CD4-positive, CD25-positive, alpha-beta regulatory T cell (primary cell): ENCODE data around the gene S100A8. TPM values are rescaled to one million over a fixed set of nuclear protein-coding genes. Genes with fewer than 3 reads are reported as not detected.

Experiments used
- ATAC-seq, 2 donors: fragments of 150-1000 bp; cut with Tn5 transposase; one replicate each; pipeline ENCODE4 v1.10.0; 2021; ENCODE audit warnings: low read depth in 2 of 2, moderate number of reproducible peaks in 2 of 2, moderate library complexity in 1 of 2
- DNase-seq, 3 donors: peaks; one replicate each; pipeline versions ENCODE4 v3.0.0 to v3.0.0-alpha.2; 2012 to 2022; ENCODE audit warnings: mixed read lengths in 1 of 3
- H3K27ac ChIP-seq: one replicate; pipeline ENCODE4 v1.7.0; 2013; ENCODE audit warnings: mild to moderate bottlenecking, low read length; ENCODE audit not compliant: insufficient read depth, poor library complexity, severe bottlenecking
- H3K27me3 ChIP-seq: one replicate; pipeline ENCODE4 v1.7.0; 2013; ENCODE audit warnings: low read length; ENCODE audit not compliant: control insufficient read depth, insufficient read depth
- H3K36me3 ChIP-seq: one replicate; pipeline ENCODE4 v1.7.0; 2013; ENCODE audit warnings: mild to moderate bottlenecking, low read length, moderate library complexity; ENCODE audit not compliant: control insufficient read depth, insufficient read depth
- H3K4me1 ChIP-seq: 2 replicates; pipeline ENCODE4 v1.7.0; 2013; ENCODE audit warnings: mild to moderate bottlenecking, low read length; ENCODE audit not compliant: insufficient read depth, control insufficient read depth, poor library complexity, severe bottlenecking
- H3K4me3 ChIP-seq: one replicate; pipeline ENCODE4 v1.7.0; 2013; ENCODE audit warnings: low read depth, mild to moderate bottlenecking, low read length, moderate library complexity
- H3K9me3 ChIP-seq, 2 experiments: 1 replicate in 1 of 2; 2 replicates in 1 of 2; pipeline ENCODE4 v1.7.0; 2013; ENCODE audit warnings: low read length in 2 of 2, mild to moderate bottlenecking in 1 of 2, moderate library complexity in 1 of 2; ENCODE audit not compliant: control insufficient read depth in 2 of 2
- H3K27ac Mint-ChIP-seq, 3 donors: one replicate each; pipeline ENCODE4 v1.8.0; 2020 to 2022; ENCODE audit warnings: mild to moderate bottlenecking in 3 of 3, mixed read lengths in 3 of 3, moderate library complexity in 2 of 3
- H3K27me3 Mint-ChIP-seq: one replicate; pipeline ENCODE4 v1.8.0; 2022; ENCODE audit warnings: mild to moderate bottlenecking, mixed read lengths
- H3K36me3 Mint-ChIP-seq: one replicate; pipeline ENCODE4 v1.8.0; 2020; ENCODE audit warnings: mixed read lengths
- H3K4me1 Mint-ChIP-seq, 4 donors: one replicate each; pipeline ENCODE4 v1.8.0; 2020 to 2022; ENCODE audit warnings: mixed read lengths in 4 of 4, mild to moderate bottlenecking in 1 of 4
- H3K4me3 Mint-ChIP-seq, 4 donors: one replicate each; pipeline ENCODE4 v1.8.0; 2020 to 2022; ENCODE audit warnings: mild to moderate bottlenecking in 4 of 4, mixed read lengths in 4 of 4, moderate library complexity in 3 of 4
- H3K9me3 Mint-ChIP-seq, 7 donors: one replicate each; pipeline ENCODE4 v1.8.0; 2020 to 2022; ENCODE audit warnings: mixed read lengths in 7 of 7, mild to moderate bottlenecking in 3 of 7, moderate library complexity in 2 of 7
- polyA plus RNA-seq, 4 donors: library from polyadenylated mRNA; unstranded; fragments of 300-500 nt; fragmentation: Illumina TruSeq; gene quantifications; one replicate each; pipeline ENCODE4 v1.2.3, GENCODE V29; 2021
- total RNA-seq: library from RNA; stranded (reverse); gene quantifications from one replicate; pipeline ENCODE4 v1.2.3, GENCODE V29; 2022

Gene S100A8
- total and polyA plus RNA-seq, 5 donors from 2014 or later = 2.7 to 32.7 (median 7.8) TPM; not detected in 2

DNA sequence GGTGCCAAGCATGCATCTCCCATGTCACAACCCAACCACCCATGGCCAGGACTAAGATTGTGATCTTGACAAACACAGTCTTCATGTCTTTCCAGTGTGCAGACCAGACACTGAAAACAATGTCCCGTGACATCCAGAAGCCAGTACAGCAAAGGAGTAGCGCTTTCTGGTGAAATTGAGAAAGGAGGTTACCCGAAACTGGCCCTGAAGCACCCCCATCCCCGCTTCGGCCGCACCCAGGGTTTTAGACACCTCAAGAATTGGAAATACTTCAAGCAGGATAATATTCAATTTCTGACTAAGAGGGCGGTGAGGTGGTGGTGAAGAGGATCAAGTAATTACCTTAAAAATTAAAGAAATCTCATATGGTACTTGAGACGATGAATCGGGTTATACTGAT lies 10.6 kb upstream of the S100A8 start:
- Histone ChIP-seq H3K4me1 (no peaks in the 10 kb centered on the region), H3K4me3 (no peak overlapping the region), H3K36me3 (no peaks in the 10 kb centered on the region), H3K27me3 (peaks cover 4% of the 10 kb centered on the region), H3K27ac (no peak overlapping the region), H3K9me3 (no peaks in the 10 kb centered on the region)
- peaks cover 0 to 9% (median 1%) of the 10 kb centered on the region in 4 donors for H3K4me1 Mint-ChIP-seq
- H3K36me3 Mint-ChIP-seq = no peaks in the 10 kb centered on the region
- H3K4me3 Mint-ChIP-seq = no peak overlapping the region
- DNase-seq (no peak), ATAC-seq (no peak)
- peaks cover 7% of the 10 kb centered on the region for H3K27me3 Mint-ChIP-seq
- no peak overlapping the region for H3K27ac Mint-ChIP-seq
- peaks cover 0 to 3% (median 0%) of the 10 kb centered on the region in 7 donors for H3K9me3 Mint-ChIP-seq

DNA sequence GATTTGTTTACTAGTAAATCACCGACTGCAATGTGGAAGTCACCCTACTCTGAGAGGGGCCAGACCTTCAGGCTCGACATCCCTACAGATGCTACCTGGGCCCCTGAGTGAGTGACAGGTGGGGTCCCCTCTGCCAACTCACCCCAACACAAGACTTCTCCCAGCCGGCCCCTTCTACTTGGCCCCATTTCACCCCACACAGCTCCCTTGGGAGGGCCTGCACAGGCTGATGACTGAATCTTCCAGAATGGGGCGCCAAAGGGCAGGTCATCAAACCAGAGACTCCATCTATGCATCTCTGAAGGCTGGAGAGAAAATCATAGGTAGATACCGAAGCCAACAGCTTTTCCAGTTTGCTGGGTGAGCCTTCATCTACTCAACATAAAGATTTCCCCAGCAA lies 9.4 kb upstream of the S100A8 start:
- no peaks in the 10 kb centered on the region for H3K36me3 Mint-ChIP-seq
- DNase-seq (no peak), ATAC-seq (no peak)
- peaks cover 16% of the 10 kb centered on the region for H3K27me3 Mint-ChIP-seq
- H3K27ac ChIP-seq = no peak overlapping the region
- H3K36me3 ChIP-seq = no peaks in the 10 kb centered on the region
- H3K9me3 Mint-ChIP-seq = peaks cover 0 to 3% (median 0%) of the 10 kb centered on the region in 7 donors
- H3K27ac Mint-ChIP-seq = no peak overlapping the region
- peaks cover 0 to 3% (median 1%) of the 10 kb centered on the region in 4 donors for H3K4me1 Mint-ChIP-seq
- no peaks in the 10 kb centered on the region for H3K4me1 ChIP-seq
- peaks cover 4% of the 10 kb centered on the region for H3K27me3 ChIP-seq
- H3K9me3 ChIP-seq = no peaks in the 10 kb centered on the region
- no peak overlapping the region for H3K4me3 Mint-ChIP-seq
- H3K4me3 ChIP-seq = no peak overlapping the region

- DNase-seq (no peak), ATAC-seq (no peak)
- peaks cover 14% of the 10 kb centered on the region for H3K27me3 Mint-ChIP-seq
- peaks cover 0 to under 1% (median under 1%) of the 10 kb centered on the region in 4 donors for H3K4me1 Mint-ChIP-seq
- H3K9me3 Mint-ChIP-seq = peaks cover 0 to 3% (median 0%) of the 10 kb centered on the region in 7 donors
- Histone ChIP-seq H3K36me3 (no peaks in the 10 kb centered on the region), H3K9me3 (no peaks in the 10 kb centered on the region), H3K27me3 (peaks cover 4% of the 10 kb centered on the region), H3K27ac (no peak overlapping the region), H3K4me1 (no peaks in the 10 kb centered on the region), H3K4me3 (no peak overlapping the region)
- no peak overlapping the region for H3K4me3 Mint-ChIP-seq
- no peaks in the 10 kb centered on the region for H3K36me3 Mint-ChIP-seq
- no peak overlapping the region for H3K27ac Mint-ChIP-seq
These were observed 8.7 kb upstream of the S100A8 start for GRCh38 chr1:153399401-153400055.

- Histone ChIP-seq H3K36me3 (no peaks in the 10 kb centered on the region), H3K27ac (no peak overlapping the region), H3K27me3 (peaks cover 4% of the 10 kb centered on the region), H3K9me3 (no peaks in the 10 kb centered on the region), H3K4me1 (no peaks in the 10 kb centered on the region), H3K4me3 (no peak overlapping the region)
- Mint-ChIP-seq H3K27me3 (peaks cover 9% of the 10 kb centered on the region), H3K36me3 (no peaks in the 10 kb centered on the region), H3K4me3 (no peak overlapping the region), H3K27ac (no peak overlapping the region), H3K9me3 (peaks cover 0 to 3% (median 0%) of the 10 kb centered on the region in 7 donors), H3K4me1 (no peaks in the 10 kb centered on the region)
- DNase-seq (no peak), ATAC-seq (no peak)
These were observed 7.2 kb upstream of the S100A8 start for GRCh38 chr1:153397924-153398651.

DNA sequence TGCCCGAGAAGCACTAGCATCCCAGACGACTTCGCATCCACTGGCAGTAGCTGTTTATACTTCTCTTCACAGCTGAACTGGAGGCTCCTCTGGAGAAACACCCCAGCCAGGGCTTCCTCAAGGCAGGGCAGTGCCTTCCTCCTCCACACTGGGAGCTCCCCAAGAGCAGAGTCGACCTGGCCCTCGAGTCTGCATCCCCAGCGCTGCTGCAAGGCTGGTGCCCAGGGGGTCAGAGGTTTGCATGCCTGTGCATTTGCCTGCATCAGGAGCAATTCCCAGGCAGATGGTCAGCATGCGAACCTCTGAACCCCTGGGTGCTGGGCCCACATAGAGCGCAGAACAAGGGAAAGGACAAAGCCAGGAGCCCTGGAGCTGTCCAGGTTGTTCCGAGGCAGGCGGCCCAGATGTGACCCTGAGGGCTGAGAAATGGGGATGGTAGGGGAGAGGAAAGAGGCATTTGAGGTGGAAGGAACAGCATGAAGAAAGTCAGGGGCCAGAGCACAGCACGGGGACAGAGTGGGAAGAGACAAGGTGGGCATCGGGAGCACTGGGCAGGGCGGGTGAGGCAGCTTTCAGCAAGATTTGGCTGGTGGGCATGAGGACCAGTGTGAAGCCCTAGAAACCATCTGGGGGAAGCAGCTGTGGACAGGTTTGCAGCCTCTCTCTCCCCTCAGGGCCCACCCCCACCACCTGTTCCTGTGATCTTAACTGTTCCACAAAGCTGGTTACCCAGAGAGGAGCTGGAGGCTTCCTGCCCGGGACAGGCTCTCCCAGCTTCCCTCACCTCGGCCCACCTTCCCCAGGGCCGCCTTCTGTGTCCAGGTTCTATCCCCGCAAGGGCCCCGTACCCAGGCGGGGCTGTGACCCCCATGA lies 6.4 kb upstream of the S100A8 start:
- Histone ChIP-seq H3K36me3 (no peaks in the 10 kb centered on the region), H3K4me1 (no peaks in the 10 kb centered on the region), H3K4me3 (no peak overlapping the region), H3K9me3 (no peaks in the 10 kb centered on the region), H3K27ac (no peak overlapping the region), H3K27me3 (peaks cover 4% of the 10 kb centered on the region)
- DNase-seq = no peak
- Mint-ChIP-seq H3K27ac (no peak overlapping the region), H3K9me3 (peaks cover 0 to 3% (median 0%) of the 10 kb centered on the region in 7 donors), H3K27me3 (peaks cover 9% of the 10 kb centered on the region), H3K36me3 (no peaks in the 10 kb centered on the region), H3K4me1 (no peaks in the 10 kb centered on the region), H3K4me3 (no peak overlapping the region)
- ATAC-seq = no peak

DNA sequence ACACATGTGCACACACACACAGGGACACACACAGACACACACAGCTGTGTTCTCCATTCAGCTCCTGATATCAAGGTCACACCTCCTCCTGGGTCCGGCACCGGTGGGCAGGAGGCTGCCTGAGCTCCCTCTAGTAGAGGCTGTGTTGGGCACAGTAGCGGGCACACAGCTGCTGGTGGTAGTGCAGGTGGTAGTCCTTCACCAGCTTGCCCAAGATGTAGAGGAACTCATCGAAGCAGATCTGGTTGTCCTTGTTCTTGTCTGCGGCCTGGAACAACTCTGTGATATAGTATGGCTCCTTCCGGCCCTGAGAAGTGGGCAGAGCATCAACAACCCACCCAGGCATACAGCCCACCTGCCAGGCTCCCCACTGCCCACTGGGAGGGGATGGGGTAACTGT lies 5.6 kb upstream of the S100A8 start:
- H3K9me3 Mint-ChIP-seq = peaks cover 0 to 3% (median 0%) of the 10 kb centered on the region in 7 donors
- no peak overlapping the region for H3K4me3 Mint-ChIP-seq
- ATAC-seq = no peak
- no peaks in the 10 kb centered on the region for H3K4me1 Mint-ChIP-seq
- no peaks in the 10 kb centered on the region for H3K36me3 Mint-ChIP-seq
- H3K9me3 ChIP-seq = no peaks in the 10 kb centered on the region
- no peak overlapping the region for H3K4me3 ChIP-seq
- no peak for DNase-seq
- H3K27ac ChIP-seq = no peak overlapping the region
- H3K27me3 ChIP-seq = peaks cover 4% of the 10 kb centered on the region
- no peak overlapping the region for H3K27ac Mint-ChIP-seq
- H3K27me3 Mint-ChIP-seq = peaks cover 16% of the 10 kb centered on the region
- H3K4me1 ChIP-seq = no peaks in the 10 kb centered on the region
- H3K36me3 ChIP-seq = no peaks in the 10 kb centered on the region

DNA sequence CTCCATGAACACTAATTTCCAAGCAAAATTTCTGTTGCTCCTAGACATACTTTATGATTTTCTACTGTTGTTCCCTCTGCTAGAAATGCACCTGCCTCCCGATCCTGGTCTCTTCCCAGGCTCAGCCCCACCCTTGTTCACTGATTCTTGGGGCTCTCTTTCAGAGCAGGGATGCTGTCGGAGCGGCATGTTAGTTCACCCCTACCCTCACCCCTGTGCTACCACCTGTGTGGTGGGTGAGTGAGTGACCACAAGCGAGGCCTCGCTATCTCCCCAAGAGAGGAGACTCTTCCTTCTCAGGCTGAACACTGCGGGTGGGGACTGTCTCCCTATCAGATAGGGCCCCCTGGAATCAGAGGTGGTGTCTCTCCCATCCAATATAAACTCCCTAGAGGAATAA lies 4.9 kb upstream of the S100A8 start:
- Histone ChIP-seq H3K9me3 (no peaks in the 10 kb centered on the region), H3K4me1 (no peaks in the 10 kb centered on the region), H3K4me3 (no peak overlapping the region), H3K36me3 (no peaks in the 10 kb centered on the region), H3K27me3 (peaks cover 2% of the 10 kb centered on the region), H3K27ac (no peak overlapping the region)
- Mint-ChIP-seq H3K4me3 (no peak overlapping the region), H3K9me3 (peaks cover 0 to 3% (median 0%) of the 10 kb centered on the region in 7 donors), H3K27me3 (peaks cover 16% of the 10 kb centered on the region), H3K27ac (no peak overlapping the region), H3K4me1 (no peaks in the 10 kb centered on the region), H3K36me3 (no peaks in the 10 kb centered on the region)
- no peak for DNase-seq
- no peak for ATAC-seq
